Measurements from ENCODE around the gene MTSS2. TPM values are rescaled to one million over a fixed set of nuclear protein-coding genes. Genes with fewer than 3 reads are reported as not detected.

MTSS2 gene
- total RNA-seq, 1 donor from 2014 or later: 82.6 TPM

GRCh38 chr16:70659953-70660671, 25.7 kb downstream of the MTSS2 start:
- no peaks in the 10 kb centered on the region for H3K36me3 Mint-ChIP-seq (ENCODE audit: low read depth, unreplicated experiment)
- no peak overlapping the region for H3K4me3 Mint-ChIP-seq (ENCODE audit: unreplicated experiment)
- H3K27ac Mint-ChIP-seq (ENCODE audit: unreplicated experiment): no peak overlapping the region
- no peaks in the 10 kb centered on the region for H3K9me3 Mint-ChIP-seq (ENCODE audit: unreplicated experiment)
- peaks cover 6% of the 10 kb centered on the region for H3K27me3 Mint-ChIP-seq (ENCODE audit: unreplicated experiment)
- DNase-seq (ENCODE audit: low spot score): no peak
- H3K4me1 Mint-ChIP-seq (ENCODE audit: unreplicated experiment): peaks cover 3% of the 10 kb centered on the region
- TF ChIP-seq, protein P1, sequence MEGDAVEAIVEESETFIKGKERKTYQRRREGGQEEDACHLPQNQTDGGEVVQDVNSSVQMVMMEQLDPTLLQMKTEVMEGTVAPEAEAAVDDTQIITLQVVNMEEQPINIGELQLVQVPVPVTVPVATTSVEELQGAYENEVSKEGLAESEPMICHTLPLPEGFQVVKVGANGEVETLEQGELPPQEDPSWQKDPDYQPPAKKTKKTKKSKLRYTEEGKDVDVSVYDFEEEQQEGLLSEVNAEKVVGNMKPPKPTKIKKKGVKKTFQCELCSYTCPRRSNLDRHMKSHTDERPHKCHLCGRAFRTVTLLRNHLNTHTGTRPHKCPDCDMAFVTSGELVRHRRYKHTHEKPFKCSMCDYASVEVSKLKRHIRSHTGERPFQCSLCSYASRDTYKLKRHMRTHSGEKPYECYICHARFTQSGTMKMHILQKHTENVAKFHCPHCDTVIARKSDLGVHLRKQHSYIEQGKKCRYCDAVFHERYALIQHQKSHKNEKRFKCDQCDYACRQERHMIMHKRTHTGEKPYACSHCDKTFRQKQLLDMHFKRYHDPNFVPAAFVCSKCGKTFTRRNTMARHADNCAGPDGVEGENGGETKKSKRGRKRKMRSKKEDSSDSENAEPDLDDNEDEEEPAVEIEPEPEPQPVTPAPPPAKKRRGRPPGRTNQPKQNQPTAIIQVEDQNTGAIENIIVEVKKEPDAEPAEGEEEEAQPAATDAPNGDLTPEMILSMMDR (IDR thresholded peaks at IDR 0.05; ENCODE audit: unreplicated experiment): no peak

- peaks cover 6% of the 10 kb centered on the region for H3K27me3 Mint-ChIP-seq (ENCODE audit: unreplicated experiment)
- no peak overlapping the region for H3K27ac Mint-ChIP-seq (ENCODE audit: unreplicated experiment)
- no peaks in the 10 kb centered on the region for H3K36me3 Mint-ChIP-seq (ENCODE audit: low read depth, unreplicated experiment)
- TF ChIP-seq, protein P1 (IDR thresholded peaks at IDR 0.05; ENCODE audit: unreplicated experiment): no peak
- H3K4me3 Mint-ChIP-seq (ENCODE audit: unreplicated experiment): no peak overlapping the region
- H3K9me3 Mint-ChIP-seq (ENCODE audit: unreplicated experiment): no peaks in the 10 kb centered on the region
- no peak for DNase-seq (ENCODE audit: low spot score)
- peaks cover 3% of the 10 kb centered on the region for H3K4me1 Mint-ChIP-seq (ENCODE audit: unreplicated experiment)
These were observed 26.3 kb downstream of the MTSS2 start for GRCh38 chr16:70659546-70659945.

- DNase-seq (ENCODE audit: low spot score): no peak
- no peaks in the 10 kb centered on the region for H3K36me3 Mint-ChIP-seq (ENCODE audit: low read depth, unreplicated experiment)
- H3K27me3 Mint-ChIP-seq (ENCODE audit: unreplicated experiment): peaks cover 6% of the 10 kb centered on the region
- TF ChIP-seq, protein P1 (IDR thresholded peaks at IDR 0.05; ENCODE audit: unreplicated experiment): no peak
- peaks cover 3% of the 10 kb centered on the region for H3K4me1 Mint-ChIP-seq (ENCODE audit: unreplicated experiment)
- no peaks in the 10 kb centered on the region for H3K9me3 Mint-ChIP-seq (ENCODE audit: unreplicated experiment)
- H3K4me3 Mint-ChIP-seq (ENCODE audit: unreplicated experiment): no peak overlapping the region
- no peak overlapping the region for H3K27ac Mint-ChIP-seq (ENCODE audit: unreplicated experiment)
These were observed 26.9 kb downstream of the MTSS2 start for GRCh38 chr16:70658921-70659320.

DNA sequence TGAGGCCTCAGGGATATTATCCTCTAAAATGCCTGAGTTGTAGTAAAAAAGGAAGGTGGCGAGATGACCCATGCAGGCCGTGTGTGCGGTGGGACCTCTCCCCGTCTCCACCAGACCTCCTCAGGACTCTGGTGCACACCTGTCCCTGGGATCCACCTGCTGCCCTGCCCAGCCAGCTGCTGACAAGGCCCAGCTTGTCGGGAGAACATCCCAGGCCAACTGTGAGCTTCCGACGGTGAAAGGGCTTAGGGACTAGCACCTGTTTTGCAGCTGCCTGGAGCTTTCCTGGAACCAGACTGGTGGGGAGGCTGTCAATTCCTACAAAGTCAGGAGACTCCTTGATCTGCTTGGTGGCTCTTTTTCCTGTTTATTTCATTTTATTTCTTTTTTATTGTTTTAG, 27.9 kb downstream of the MTSS2 start:
- H3K36me3 Mint-ChIP-seq (ENCODE audit: low read depth, unreplicated experiment): no peaks in the 10 kb centered on the region
- no peaks in the 10 kb centered on the region for H3K9me3 Mint-ChIP-seq (ENCODE audit: unreplicated experiment)
- no peak for DNase-seq (ENCODE audit: low spot score)
- no peak overlapping the region for H3K4me3 Mint-ChIP-seq (ENCODE audit: unreplicated experiment)
- no peak overlapping the region for H3K27ac Mint-ChIP-seq (ENCODE audit: unreplicated experiment)
- peaks cover 3% of the 10 kb centered on the region for H3K4me1 Mint-ChIP-seq (ENCODE audit: unreplicated experiment)
- H3K27me3 Mint-ChIP-seq (ENCODE audit: unreplicated experiment): peaks cover 4% of the 10 kb centered on the region
- TF ChIP-seq, protein P1 (IDR thresholded peaks at IDR 0.05; ENCODE audit: unreplicated experiment): no peak

GRCh38 chr16:70656712-70657263, 29.1 kb downstream of the MTSS2 start:
- peaks cover 4% of the 10 kb centered on the region for H3K27me3 Mint-ChIP-seq (ENCODE audit: unreplicated experiment)
- H3K9me3 Mint-ChIP-seq (ENCODE audit: unreplicated experiment): no peaks in the 10 kb centered on the region
- no peak for DNase-seq (ENCODE audit: low spot score)
- TF ChIP-seq, protein P1 (IDR thresholded peaks at IDR 0.05; ENCODE audit: unreplicated experiment): no peak
- H3K4me3 Mint-ChIP-seq (ENCODE audit: unreplicated experiment): no peak overlapping the region
- H3K36me3 Mint-ChIP-seq (ENCODE audit: low read depth, unreplicated experiment): no peaks in the 10 kb centered on the region
- H3K4me1 Mint-ChIP-seq (ENCODE audit: unreplicated experiment): peaks cover under 1% of the 10 kb centered on the region
- no peak overlapping the region for H3K27ac Mint-ChIP-seq (ENCODE audit: unreplicated experiment)
